ENCODE measurements around the gene UVRAG.

The UVRAG gene

DNA sequence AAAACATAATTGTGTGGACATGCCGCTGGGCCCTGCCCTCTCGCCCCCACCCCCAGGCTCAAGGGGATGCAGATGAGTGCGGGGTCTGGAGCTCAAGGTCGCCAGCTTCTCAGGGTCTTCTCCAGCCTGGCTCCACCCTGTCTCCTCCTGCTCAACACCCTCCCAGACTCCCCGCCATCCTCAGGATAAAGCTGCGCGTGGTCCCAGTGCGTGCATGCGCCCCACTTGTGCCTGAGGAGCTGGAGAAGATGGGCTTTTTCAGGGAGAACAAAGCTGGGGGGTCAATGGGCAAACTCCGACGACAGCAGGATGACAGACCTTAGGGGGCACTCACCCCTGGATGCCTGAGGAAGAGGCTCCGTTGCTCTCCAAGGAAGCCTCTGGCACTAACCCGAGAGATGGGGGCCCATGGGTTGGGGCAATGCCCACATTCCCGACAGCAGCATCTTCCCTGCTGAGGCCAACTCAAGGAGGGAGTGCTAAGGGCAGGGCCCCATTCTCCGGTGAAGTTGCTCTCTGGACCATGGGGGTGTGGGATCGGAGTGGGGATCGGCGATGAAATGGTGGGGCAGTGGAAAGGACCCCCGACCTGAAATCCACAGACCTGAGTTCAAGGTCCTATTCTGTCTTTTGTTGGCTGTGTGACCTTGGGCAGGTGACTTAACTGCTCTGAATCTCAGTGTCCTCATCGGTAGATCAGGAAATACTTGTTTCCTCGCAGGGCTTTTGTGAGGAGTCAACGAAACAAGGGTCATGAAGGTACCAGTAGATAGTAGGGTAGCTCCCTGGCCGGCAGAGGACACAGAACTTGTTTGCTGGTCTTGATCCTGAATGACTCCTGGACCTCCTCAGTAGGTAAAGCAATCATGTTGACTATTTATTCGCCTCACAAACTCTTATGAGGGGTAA is 343.6 kb downstream of the UVRAG start:
- DNase-seq = no peak

DNA sequence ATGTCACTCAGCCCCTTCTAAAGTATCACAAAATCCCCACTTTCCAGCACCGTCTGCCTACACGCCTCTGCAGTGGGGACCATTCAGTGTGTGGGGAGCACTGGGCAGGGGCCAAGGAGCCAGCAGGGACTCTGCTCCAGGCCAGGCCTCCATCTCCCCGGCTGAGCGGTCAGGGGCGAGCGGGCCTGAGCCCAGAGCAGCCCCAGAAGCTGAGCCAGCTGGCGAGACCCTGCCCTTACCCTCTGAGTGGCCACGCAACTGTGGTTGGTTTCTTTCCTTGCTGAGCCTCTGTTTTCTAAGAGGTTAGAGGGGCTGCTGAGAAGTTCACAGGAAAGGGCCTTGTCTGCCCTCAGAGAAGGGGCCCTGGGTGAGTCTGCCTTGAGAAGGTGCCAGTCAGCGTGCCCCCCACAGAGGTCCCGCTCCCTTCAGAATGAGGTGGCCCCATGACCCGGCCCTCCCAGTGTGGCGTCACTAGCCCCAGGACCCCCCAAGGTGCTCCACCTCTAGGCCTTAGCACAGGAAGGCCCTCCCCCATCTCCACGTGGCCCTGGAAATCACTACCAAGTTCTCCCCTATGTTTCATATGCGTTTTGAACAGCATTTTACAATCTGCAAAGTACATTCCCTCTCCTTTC is 344.4 kb downstream of the UVRAG start:
- no peak for DNase-seq

DNA sequence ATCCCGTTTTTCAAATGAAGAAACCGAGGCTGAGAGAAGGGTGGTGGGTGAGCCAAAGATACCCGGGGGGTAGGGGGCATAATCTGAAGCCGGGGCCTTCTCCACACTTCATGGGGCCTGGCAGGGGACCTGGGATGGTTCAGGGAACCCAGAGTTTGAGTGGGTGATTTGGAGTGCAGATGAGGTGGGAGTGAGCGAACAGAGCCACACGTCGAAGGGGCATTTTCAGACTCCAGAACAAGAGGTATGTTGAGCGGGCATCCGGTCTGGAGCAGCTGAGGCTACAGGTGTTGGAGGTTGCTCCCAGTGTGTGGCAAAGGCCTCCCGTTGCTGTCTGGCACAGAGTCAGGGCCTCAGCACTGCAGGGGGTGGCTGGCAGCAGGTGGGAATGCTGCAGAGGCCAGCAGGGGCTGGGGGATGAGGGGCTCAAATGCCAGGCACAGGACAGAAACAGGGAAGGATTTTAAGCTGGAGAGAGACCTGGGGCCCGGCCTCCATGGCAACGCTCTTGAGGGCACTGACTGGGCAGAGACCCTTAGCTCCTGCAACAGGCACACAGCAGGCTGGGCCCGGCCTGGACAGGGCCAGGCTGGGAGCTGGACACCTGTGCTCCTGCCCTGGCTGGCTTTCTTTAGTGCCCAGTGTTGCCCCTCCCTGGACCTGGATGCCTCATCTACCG is 345.1 kb downstream of the UVRAG start:
- no peak for DNase-seq

DNA sequence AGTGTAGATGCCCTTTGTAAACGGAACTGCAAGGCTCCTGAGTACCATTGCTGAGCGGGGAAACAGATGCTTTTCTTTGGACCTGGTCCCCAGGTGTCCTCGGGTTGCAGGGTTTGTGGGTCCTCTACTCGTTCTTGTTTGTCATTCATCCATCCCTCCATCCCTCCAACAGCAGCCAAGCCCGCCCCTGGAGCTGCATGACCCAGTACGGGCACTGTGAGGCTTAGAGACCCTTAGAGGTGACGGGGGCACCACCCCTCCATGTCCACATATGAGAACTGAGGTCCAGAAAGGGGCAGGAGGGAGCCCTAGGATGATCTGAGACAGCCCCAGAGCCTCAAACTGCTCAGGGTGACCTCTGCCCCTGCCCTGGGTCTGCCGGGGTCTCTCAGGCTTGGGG is 345.8 kb downstream of the UVRAG start:
- DNase-seq = no peak

DNA sequence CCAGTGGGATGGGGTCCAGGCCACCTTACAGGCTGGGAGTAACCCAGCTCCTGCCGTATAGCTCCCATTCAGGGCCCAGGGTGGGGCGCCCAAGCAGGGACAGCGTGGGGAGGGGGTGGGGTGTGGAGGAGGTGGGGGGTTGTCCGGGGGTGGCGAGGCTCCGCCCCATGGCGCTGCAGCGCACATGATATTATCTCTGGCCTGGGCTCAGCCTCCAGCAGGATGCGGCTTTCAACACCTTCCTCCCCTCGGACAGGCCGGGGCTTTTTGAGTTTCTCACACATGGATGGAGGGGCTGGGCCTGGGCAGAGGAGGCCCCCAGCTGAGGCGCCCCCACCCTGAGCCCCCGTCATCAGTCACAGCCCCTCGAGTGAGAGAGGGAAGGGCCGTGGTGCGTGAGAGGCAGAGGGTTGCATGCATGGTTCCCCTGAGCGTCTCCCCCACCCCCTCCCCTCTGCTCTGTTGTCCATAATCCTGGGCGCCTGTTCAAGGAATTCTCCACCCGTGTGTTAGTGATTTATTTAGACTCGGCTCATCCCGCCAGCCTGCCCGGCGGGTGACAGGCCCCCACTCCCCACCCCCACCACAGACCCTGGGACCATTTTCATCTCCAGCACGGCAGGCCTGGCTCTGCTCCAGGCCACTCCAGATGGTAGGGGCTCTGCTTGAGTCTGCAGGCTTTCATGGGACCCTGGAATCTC is 346.4 kb downstream of the UVRAG start:
- DNase-seq = no peak

DNA sequence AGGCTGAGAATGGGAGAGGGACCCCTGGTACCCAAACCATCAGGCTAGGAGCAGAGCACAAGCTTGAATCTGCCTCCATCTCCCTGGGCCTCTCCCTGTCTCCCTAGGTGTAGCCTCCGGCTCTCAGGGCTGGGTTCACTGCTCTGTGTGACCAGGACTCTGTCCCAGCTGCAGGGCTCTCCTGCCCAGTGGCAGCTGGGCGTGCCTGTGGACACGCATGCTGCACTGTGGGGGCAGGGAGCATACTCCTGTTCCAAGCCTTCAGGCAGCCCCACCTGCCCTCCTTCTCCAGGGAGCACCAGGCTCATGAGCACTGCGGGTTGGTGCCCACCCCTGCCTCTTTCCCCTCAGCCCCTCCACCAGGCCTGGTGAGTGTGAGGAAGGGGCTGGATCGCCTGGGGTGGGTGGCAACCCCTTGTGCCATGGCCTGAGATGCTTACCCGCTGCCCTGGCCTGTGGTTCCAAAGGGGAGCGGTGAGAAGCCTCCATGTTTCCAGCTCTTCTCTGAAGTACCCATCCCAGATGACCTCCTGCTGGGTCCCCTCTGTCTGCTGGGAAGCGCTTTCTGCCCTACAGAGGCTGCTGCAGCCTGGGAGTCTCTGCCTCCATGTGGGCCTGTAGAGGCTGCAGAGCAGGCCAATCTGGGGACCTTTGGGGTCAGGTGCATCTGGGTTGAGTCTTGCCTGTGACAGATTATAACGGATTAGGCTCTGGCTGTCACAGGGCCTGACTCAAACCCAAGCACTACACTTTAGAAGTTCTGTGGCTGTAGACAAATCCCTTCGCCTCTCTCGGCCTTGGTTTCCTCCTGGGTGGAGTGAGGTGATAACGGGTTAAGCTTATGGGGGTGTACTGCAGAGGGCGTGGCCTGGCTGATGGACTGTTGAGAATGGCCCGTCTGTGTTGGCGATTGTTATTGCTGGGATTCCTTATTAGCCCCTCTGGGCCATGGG is 347.6 kb downstream of the UVRAG start:
- DNase-seq = no peak

DNA sequence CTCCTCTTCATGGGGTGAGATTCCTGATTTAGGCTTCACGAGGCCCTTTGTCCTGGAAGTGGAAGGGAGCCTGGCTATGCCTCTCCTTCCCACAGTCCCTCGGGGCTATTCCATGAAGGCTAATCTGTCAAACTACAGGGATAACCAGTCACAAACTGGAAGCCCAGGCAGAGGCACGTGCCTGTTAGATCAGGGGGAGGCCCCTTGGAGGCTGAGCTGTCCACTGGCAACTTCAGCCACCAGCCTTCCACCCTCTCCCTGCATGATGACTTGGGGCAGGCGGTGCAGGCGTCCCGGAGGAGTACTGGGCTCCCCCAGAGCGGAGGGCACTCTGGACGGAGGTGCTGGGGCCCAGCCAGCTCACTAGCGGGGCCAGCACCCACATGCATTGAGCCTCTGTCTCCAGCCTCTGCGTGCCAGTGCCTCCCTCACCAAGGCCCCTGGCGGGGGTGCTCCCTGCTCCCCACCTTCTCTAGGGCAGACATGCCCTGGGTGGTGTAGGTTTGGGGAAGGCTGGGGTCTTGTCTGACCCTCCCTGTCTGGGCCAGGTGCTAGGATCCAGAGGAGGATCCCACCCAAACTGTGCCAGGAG is 348.4 kb downstream of the UVRAG start:
- no peak for DNase-seq

DNA sequence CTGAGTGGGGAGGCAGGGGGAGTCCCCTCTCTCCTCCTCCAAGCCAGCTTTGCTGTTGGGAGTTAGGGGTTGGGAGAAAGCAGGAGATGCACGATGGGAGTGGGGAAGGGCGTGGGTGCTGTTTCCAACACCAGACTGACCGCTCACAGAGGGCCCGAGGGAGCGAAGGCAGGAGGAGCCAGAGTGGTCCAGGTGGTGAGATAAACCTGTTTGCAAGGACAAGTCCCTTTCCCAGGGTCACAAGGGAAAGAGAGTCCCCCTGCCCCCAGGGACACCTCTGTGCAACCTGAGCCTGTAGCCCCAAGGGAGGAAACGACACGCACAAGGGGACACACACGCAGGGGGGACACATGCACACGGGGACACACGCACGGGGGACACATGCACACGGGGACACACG is 349.1 kb downstream of the UVRAG start:
- no peak for DNase-seq

DNA sequence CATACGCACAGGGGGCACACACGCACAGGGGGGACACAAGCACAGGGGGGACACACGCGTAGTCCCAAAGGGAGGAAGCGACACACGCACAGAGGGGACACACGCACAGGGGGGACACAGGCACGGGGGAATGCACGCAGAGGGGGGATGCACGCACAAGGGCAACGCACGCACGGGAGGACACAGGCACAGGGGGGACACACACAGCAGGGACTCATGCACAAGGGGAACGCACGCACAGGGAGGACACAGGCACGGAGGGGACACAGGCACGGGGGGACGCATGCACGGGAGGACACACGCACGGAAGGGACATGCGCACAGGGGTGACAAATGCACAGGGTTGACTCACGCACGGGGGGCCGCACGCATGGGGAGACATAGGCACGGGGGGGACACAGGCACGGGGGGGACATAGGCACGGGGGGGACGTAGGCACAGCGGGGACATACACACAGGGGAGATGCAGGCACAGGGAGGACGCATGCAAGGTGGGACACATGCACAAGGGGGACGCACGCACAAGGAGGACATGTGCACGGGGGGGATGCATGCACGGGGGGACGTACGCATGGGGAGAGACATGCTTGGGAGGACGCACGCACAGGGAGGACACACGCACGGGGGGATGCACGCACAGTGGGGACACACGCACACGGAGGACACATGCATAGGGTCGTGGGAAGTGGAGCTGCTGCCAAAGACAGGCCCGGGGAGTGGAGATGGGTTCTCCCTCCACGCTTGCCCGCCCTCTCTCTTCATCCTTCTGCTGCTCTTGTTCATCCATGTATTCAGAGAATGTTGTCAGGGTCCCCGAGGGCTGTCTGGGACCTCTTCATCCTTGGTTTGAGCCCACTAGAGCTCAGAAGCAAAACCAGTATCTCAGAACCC is 350.1 kb downstream of the UVRAG start:
- no peak for DNase-seq

DNA sequence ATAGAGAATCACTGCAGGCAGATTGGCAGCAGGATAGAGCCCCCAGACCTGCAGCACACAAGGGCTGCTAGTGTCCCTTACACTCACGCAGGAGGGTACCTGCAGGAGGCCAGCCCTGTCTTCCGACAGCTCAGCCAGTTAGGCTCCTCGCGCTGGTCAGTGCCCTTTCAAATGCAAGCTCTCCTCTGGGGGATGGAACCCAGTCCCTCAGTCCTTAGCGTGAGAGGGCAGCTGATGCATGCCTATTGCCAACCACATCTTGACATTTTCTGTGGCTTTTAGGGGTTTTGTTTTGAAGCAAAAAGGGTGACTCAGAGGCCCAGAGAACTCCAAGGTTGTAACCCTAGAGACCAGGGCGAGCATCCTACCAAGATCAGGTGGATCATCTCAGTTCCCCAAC is 351.3 kb downstream of the UVRAG start:
- no peak for DNase-seq

DNA sequence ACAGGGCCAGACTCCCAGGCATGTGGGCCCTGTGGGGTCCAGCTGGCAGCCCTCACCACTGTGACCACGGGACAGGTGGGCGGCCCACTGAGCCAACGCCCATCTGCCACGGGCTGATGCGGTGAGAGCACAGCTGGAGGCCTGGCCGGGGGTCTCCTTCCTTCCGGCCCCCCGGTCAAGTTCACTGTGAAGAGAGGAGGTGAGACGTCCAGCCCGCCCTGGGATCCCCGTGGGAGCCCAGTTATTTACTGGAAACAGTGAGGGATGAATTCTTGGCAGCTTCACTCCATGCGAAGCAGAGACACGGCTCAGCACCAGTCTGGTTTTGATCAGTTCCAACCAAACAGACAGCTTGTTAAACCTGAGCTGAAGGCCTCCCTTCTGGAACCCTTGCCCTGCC is 352.6 kb downstream of the UVRAG start:
- no peak for DNase-seq

DNA sequence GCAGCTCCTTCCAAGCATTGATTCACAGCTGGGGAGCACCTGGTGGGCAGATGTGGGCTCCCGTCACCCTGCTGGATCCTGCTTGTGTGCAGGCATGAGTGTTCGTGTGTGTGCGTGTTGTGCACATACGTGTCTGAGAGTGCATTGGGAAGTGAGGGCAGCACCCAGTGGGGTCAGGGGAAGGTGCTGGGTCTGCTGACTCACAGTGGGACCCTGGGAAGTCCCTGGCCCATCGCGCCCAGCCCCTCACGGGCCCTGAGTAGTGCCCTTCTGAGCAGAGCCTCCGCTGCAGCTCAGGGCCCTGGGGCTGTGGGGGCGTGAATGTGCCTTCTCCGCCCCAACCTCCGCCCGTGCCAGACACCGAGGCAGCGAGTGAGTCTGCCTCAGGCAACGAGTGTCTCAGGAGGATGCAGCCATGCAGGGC is 354.5 kb downstream of the UVRAG start:
- no peak for DNase-seq

DNA sequence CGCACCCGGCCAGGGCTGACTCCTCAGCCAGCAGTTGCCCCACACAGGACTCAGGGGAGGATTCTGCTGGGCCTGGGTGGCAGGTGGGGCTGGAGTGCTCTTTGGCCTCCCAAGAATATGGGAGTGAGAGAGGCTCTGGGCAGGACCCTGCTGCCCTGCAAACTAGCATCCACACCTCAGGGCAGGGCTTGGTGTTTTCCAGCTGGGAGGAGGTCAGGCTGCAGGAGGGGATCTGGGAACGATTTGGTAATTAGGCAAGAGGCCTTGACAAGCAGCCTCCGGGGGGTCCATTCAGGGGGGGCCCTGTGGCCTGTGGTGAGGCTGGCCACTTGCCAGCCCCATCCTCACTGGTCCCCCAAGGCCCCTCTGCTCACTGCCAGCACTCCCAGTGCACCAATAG is 355.5 kb downstream of the UVRAG start:
- DNase-seq = no peak

DNA sequence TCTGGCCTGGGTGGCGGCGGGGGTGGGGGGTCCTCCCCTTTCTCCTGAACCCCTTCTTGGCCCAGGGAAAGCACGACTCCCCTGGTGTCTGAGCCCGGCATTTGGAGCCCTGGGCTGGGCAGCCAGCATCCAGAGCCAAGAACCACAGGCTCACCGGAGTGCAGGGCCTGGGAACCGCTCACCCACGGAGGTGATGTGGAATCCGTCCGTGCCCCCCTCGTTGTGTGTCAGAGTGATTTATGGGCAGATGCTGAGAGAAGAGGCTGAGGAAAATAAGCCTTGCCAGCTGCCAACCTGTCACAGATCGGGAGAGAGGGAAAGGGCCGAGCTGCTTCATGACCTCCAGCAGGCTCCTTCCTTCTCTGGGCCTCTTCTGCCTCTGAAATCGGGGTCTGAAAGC is 357.6 kb downstream of the UVRAG start:
- DNase-seq = no peak

DNA sequence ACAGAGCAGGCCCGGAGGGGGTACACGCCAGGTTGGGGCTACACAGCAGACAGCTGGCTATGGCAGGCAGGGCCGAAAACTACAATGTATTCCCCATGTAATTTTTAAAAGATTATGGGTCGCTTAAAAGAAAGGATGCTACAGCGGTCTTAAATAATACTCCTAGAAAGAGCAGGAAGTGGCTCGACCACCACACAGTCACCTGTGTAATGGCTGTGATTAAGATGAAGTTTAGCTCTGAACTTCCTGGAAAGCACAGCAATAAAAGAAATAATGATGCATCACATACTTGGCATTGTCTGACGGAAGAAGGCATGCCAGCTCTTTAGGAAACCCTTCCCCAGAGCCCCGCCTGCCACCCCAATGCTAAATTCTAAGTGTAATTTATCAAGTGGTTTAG is 358.7 kb downstream of the UVRAG start:
- DNase-seq = no peak

DNA sequence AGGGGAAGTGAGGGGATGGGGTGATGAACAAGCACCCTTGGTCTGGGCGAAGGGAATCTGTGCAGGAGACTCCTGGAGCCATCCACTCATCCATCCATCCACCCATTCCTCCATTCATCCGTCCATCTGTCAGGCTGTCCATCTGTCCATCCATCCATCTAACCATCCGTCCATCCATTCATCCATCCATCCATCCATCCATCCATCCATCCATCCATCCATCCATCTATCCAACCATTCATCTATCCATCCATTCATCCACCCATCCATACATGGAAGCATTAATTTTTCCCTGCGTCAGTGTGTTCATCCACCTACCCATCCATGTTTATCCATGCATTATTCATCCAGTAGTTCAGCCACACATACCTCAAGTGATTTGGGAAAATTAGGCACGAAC is 359.3 kb downstream of the UVRAG start:
- DNase-seq = no peak

DNA sequence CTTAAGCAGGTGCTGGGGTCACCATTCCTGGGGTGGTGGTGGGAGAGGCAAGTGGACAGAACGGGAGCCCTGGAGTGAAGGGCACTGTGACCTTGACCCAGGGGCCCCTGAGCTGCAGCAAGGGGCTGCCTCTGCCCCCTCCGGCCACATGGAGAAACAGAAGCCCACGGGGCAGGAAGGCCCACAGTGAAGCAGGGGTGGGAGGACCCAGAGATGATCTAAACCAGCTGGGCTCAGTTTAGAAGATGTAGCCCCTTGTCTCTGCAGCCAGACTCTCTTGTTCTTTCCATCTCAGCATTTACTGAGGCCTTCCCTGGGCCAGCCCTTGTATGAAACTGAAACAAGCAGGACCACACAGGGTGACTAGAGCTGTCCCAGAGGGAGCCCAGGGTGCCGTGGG is 360.8 kb downstream of the UVRAG start:
- no peak for DNase-seq

DNA sequence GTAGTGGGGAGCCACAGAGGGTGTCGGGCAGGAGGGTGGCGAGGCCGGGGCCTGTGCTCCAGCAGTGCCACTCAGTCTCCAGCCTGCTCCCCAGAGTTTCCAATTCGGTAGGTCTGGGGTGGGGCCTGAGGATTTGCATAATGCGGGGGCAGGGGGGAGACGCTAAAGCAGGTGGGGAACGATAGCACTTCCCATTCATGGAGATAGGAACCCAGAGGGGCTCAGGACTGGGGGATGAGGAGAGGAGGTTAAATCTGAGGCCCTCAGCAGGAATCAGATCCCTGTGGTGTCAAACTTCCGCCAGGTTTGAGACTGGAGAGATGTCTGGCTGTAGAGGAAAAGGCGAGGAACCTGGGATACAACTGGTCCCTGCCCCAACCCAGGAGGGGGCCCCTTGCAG is 361.5 kb downstream of the UVRAG start:
- no peak for DNase-seq

DNA sequence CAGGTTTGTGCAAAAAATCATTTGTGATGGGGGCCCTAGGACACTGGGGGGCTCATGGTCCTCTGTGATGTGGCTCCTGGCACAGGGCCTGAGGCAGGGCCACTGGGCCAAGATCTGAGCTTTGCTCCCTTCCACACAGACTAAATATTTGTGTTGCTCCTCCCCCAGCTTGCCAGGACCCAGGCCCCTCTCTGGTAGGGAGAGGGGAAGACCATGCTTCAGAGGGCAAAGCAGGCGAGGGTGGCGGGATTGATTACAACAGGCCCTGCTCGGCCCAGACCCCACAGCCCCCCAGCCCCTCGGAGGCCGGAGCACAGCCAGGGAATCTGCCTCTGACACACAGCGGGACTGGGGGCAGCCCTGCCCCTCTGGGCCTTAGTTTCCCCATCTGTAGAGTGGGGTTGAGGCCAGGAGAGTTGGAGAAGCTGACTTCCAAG is 362.3 kb downstream of the UVRAG start:
- DNase-seq = no peak

DNA sequence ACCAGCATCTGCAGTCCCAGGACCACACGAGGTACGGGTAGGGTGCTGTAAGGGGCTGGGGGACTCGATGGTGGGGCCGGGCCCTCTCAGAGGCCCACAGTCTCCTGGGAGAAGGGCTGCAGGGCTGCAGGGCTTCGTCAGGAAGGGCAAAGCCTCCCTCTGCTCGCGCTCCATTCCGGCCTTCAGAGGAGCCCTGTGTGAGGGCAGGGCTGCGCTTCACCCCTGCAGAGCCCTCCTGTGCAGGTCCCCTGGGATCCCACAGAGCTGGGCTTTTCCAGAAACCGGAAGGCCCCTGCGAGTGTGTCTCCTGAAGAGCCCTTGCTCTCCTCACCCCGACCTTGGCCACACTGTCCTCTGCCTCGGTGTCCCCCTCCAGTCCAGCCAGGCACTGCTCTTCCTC is 364.1 kb downstream of the UVRAG start:
- DNase-seq = no peak

DNA sequence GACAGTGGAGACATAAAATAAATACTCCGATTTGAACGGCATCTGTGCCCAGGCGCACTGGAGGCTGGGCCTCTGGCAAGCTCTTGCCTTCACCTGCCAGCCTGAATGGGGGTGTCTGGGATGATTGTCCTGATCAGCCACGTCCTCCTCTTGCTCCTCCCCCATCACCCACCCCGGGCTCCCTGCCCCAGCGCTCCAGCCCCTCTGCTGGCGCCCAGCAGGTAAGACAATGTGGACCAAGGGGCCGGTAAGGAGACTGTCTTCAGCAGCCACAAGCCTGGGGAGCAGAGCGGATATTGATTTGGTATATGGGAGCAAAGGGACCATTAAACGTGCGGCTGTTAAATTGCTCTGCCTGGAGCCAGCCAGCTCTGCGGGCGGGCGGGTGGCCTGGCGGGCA is 366.4 kb downstream of the UVRAG start:
- no peak for DNase-seq
